DMS 273 (cell line): ENCODE measurements around the gene ZNF593OS.

ENCODE experiments used
- DNase-seq: peaks from one replicate; lab custom pipeline; 2025; ENCODE audit not compliant: unreplicated experiment; lab: John Stamatoyannopoulos, UW

Gene ZNF593OS

GRCh38 chr1:26160527-26161414, 10.9 kb downstream of the ZNF593OS start:
- no peak for DNase-seq

GRCh38 chr1:26159743-26160039, 11.9 kb downstream of the ZNF593OS start:
- DNase-seq, result no peak

- DNase-seq, result peak; percentile 50
Observed at GRCh38 chr1:26158908-26159742, 12.5 kb downstream of the ZNF593OS start, which contains the start of gene FAM110D. FAM110D (plus strand) TSS chr1:26159079; CDS start chr1:26161292, 2,213 bp downstream.

GRCh38 chr1:26158271-26158907, 13.2 kb downstream of the ZNF593OS start:
- DNase-seq, result no peak

GRCh38 chr1:26156285-26157038, 15.2 kb downstream of the ZNF593OS start:
- DNase-seq, result peak; percentile 78

GRCh38 chr1:26155370-26156284, 16.0 kb downstream of the ZNF593OS start:
- DNase-seq, result no peak

GRCh38 chr1:26154750-26155149, 16.9 kb downstream of the ZNF593OS start:
- no peak for DNase-seq

- DNase-seq, result no peak
Observed at GRCh38 chr1:26153966-26154532, 17.6 kb downstream of the ZNF593OS start.

- DNase-seq, result no peak
Observed at GRCh38 chr1:26148887-26149286, 22.7 kb downstream of the ZNF593OS start.

GRCh38 chr1:26145960-26146294, 25.7 kb downstream of the ZNF593OS start:
- no peak for DNase-seq

- DNase-seq, result peak; percentile 93
Observed at GRCh38 chr1:26145041-26145959, 26.3 kb downstream of the ZNF593OS start.

- DNase-seq, result no peak
Observed at GRCh38 chr1:26142159-26142558, 29.5 kb downstream of the ZNF593OS start.

GRCh38 chr1:26138974-26139558, 32.6 kb downstream of the ZNF593OS start:
- no peak for DNase-seq

- no peak for DNase-seq
Observed at GRCh38 chr1:26134466-26134865, 37.2 kb downstream of the ZNF593OS start.

- DNase-seq, result no peak
Observed at GRCh38 chr1:26132834-26133167, 38.8 kb downstream of the ZNF593OS start.

GRCh38 chr1:26132128-26132833, 39.4 kb downstream of the ZNF593OS start:
- DNase-seq, result peak; percentile 53

GRCh38 chr1:26130695-26131094, 40.9 kb downstream of the ZNF593OS start:
- no peak for DNase-seq

GRCh38 chr1:26129778-26130177, 41.9 kb downstream of the ZNF593OS start:
- DNase-seq, result no peak
